Stimulated activated CD4-positive, alpha-beta T cell treated with anti-CD3 and anti-CD28 coated beads, Interleukin-2, amount 100 ng/mL, for 48 hours (primary cell): ENCODE measurements around the gene OTUD5.

ENCODE experiments used
- DNase-seq, 2 donors: peaks; one replicate each; pipeline ENCODE4 v3.0.0-alpha.2; 2020

The OTUD5 gene

DNA sequence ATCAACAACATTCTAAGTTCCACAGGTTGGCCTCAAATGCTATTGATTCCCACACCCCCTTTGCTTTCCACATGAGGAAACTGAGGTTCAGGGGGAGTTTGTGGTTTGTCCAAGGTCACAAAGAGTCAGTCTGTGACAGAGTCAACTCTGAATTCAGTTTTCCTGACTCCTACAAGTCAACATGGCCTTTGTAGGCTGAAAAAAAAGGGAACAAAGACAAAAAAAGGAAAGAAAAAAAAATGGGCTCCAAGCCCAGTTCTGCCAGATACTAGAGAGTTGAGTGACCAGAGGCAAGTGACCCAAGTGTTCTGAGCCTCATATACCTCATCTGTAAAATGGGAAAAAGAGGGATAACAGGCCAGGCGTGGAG is 22.1 kb downstream of the OTUD5 start:
- DNase-seq, result no peak

DNA sequence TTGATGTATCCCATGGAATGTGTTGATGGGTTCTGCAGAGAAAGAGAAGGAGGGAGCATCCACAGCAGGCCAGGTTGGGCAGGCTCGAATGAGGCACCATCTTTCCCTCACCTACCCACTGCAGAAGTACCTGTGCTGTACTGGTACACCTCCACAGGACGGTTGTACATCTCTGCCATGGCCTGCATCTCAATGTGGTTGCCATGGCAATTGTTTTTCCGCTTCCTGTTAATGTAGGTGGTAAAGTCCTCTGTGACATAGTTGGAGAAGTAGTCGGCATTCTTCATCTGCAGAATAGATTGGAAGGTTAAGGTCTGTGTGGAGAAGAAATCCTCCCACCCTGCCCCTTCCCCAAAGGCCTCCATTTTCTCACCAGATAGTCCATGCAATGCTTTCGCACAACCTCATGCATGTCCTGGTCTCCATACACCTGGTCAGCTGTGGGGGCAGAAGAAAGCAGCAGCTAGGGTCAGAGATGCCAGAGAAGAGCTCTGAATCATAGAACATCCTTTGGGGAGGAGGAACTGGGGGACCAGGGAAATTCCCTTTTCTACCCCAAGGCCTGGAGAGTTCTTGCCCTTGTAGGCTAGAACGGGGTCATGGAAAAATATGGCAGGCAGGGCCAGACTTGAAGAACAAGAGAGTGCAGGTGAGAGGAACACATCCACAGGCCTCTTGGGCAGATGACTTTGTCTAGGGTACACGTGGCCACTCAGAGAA is 22.7 kb downstream of the OTUD5 start:
- DNase-seq, result no peak

DNA sequence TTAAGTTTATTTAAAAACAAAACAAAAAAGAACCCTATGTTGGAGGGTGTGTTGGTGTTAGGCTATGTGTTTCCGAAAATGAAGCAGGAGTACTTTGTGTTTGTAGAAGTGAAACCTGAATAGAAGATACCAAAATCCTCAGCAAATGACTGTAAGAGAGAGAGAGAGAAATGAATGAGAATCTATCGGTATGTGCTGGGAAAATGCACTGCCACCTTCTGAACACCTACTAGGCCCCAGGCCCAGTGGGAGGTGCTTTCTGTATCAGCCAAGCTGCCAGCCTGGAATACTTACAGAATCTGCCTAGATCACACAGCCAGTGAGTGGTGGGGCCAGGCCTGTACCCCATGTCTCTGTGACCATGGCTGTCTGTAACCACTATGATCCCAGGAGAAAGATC is 23.6 kb downstream of the OTUD5 start:
- no peak for DNase-seq

DNA sequence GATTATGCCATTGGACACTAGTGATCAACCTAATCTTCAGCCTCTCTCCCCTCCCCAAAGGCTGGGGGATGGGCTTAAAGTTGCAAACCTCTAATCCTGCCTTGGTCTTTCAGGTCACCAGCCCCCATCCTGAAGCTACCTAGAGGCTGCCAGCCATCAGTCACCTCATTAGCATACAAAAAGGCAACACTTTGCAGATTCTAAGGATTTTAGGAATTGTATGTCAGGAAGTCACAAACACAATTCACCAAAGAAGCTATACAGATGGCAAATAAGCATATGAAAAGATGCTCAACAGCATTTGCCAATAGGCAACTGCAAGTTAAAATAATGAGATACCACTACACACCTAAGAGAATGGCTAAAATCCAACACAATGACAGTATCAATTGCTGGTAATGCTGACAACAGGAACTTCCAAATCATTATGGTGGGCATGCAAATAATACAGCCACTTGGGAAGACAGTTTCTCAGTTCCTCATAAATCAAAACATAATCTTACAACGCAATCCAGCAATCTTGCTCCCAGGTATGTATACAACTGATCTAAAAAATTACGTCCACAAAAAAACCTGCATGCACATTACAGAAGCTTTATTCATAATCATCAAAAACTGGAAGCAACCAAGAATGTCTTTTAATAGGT is 29.5 kb downstream of the OTUD5 start:
- no peak for DNase-seq

DNA sequence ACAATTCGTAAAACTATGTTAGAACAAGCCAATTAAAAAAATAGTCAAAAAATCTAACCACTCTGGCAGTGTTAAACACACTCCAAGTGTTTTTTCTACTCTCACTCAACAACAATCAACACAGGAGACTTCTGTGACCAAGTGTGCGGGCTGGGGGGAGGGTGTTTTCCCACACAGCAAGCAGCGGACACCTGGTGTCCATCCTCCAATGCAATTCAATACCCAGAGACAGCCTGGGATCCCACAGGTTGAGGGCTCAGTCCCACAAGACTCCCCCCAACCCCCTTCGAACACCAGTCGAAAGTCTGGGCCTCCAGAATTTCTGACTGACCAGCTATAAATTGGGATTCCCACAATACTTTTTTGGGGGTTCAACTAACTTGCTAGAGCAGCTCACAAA is 30.3 kb downstream of the OTUD5 start:
- no peak for DNase-seq

DNA sequence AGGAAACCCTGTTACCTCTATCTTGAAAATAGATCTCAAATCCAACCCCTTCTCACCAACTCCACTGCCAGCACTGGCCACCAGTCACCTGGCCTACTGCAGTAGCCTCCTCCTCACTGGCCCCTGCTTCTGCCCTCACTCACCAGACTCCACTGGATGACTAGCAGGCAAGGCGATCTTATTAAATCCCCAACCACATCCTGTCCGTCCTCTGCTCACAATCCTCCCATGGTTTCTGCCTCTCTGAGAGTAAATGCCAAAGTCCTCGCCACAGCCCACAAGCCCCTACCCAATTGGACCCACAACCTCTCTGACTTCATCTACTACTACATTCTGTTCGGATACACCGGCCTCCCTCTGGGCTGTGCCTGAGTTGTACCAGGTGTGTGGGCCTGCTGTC is 33.1 kb downstream of the OTUD5 start:
- DNase-seq, result no peak

DNA sequence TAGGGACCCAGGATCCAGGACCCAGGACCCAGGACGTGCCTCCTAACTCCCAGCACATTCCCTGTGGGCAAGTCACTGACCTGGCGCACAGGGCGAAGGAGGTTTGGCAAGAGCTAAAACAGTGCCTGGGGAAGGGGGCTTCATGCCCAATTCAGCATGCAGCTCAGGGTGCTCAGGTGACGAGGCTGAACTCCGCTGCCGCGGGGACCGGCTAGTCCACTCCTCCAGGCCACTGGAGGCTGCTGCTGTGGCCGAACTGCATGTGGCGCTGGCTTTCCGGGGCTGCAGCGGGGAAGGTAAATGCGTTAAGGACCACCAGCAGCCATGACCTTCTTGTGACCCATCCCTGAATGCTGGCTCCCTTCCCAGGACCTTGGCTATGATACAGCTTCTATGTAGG is 33.6 kb downstream of the OTUD5 start:
- no peak for DNase-seq

DNA sequence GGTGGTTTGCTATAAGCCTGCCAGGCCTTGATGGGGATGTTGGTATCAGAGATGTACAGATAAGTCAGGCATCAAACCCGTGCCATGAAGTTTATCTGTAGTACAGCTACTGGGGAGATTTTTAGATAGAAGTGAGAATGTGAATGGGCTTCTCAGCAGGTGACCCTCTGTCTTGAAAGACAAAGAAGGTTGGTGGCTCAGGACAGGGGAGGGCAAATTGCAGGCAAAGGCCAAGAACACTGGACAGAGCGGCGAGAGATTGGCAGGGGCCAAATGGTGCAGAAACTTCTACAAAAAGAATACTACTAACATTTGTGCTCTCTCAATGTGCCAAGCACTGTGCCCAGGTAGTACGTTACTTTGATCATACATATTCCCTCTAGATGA is 36.7 kb downstream of the OTUD5 start:
- no peak for DNase-seq

DNA sequence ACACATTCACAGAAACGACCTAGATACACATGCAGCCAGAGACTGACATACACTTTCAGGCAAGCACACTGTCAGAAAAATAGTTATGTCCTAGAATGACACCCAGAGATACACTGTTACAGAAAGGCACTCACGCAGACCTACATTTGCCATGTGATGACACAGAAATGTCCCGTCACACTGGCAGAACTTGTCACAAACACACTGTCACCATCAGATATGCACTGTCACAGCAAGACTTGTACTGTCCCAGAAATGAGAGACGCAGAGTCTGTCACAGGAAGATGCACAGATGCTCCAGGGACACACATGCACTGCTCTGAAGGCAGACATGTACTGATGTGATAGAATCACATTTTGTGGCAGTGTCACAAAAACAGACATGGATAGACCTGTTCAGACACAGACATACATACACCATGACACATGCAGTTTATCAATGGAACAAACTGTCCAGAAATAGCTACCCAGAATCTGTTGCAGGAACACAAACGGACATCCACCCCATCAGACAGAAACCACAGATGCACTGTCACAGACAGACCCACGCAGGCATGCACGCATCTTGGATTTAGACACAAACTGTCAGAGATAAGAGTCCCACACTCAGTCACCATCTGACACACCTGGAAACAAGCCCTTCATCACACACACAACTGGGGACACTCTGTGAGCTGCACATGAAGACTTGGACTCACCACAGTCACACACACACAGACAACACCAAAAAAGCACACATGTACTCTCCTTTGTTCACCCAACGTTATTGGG is 37.3 kb downstream of the OTUD5 start:
- DNase-seq, result no peak

DNA sequence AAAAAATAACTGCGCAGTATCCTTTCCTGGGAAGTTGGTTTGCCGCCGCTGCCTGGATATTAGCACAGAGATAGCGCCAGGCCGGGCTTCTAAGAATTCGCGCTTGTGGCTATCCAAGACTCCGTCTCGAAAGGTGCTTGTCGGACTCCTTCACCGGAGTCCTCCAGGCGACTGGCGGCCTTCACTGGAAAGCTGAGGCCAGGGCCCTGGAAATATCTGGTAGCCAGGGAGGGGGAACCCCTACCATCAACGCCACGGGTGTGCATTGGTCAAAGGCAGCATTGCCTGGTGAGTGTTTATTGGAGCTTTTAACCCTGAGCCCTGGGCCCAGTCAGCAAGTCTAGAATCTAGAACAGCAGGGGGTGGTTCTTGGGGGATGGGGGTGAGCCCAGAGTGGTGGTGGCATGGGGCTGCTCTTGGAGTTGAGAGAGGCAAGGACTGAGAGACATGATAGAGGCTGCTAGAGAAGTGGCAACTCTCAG is 38.0 kb downstream of the OTUD5 start:
- no peak for DNase-seq

DNA sequence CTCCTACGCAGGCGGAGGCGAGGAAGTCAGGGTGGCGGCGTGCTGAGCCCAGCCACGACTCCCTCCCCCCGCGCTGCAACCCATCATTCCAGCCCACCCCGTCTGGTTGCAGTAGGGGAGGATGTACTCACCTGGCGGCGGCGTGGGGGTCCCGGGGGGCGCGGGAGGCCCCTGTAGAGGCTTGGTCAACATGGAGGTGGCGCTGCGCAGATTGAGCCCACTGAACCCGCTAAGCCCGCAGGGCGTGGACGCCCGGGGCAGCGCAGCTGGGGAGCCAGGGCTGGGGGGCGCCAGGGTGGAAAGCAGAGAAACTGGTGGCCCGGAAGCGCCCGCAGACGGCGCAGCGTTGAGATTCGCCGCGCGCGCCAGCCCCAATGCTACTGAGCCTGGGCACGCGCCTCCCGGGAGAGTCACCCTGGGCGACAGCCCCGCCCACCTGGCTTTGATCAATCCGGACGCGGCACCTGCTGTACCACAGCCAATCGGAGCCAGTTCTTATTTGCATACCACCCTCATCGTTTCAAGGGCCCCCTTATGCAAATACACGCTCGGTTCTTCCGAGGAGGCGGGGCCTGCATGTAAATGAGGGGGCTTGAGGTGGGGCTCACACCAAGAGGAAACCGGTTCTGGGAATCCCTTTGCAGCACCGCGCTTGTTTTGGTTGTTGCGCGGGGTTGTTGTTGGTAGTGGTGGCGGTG is 38.6 kb downstream of the OTUD5 start, which contains the start of gene PIM2:
TSS of gene PIM2 (minus strand) at position 382 of the 698 bp plus-strand sequence. CDS start at position 192, 190 bp downstream.
- peak; percentile 76 to 79 for DNase-seq

DNA sequence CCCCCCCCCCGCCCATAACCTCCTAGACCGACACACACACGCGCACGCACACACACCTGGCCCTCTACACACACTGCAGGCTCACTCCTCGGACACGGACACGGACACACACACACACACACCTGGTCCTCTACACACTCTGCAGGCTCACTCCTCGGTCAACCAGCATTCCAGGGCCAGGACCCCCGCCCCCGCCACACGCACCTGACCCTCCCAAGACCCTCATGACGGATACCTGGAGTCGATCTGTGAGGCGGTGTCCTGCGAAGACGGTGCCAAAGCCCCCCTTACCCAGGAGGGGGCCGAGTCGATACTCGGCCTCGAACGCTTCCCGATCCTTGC is 39.1 kb downstream of the OTUD5 start:
- DNase-seq, result no peak

DNA sequence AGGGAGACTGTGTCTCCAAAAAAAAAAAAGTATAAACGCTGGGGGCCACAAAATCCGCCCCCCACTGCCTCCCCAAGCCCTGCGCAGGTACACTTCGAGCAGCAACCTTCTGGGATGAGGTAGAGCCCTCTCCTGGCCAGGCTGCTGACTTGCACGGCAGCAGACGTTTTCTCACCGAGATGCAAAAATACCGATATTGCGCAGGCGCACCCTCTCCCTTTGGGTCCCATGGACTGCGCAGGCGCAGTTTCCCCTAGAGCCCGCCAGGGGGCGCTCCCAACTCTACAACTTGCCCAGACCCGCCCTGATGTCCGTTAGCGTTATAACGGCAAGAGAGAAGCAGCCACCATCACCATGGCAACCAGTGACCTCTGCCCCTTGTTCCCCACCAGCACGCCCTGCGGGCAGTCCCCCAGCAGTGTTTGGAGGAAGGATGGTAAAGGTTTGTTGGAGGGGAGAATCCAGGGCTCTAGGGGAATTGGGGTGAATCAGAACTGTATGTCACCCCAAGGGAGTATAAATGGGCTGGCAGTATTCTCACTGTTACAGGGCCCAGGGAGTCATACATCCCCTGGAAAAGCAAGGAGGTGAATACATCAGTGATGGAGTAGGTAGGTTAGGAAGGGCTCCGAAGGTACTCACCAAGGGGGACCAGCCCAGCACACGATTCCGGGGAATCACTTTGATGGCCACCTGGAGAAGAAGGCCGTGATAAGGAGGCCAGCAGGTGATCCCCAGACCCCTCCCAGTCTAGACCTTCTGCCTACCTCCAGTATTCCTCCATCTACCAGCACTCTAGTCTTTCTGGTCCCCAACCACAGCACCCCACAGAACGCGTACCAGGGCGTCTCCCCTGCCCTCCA is 40.0 kb downstream of the OTUD5 start:
- peak; percentile 75 to 83 for DNase-seq

DNA sequence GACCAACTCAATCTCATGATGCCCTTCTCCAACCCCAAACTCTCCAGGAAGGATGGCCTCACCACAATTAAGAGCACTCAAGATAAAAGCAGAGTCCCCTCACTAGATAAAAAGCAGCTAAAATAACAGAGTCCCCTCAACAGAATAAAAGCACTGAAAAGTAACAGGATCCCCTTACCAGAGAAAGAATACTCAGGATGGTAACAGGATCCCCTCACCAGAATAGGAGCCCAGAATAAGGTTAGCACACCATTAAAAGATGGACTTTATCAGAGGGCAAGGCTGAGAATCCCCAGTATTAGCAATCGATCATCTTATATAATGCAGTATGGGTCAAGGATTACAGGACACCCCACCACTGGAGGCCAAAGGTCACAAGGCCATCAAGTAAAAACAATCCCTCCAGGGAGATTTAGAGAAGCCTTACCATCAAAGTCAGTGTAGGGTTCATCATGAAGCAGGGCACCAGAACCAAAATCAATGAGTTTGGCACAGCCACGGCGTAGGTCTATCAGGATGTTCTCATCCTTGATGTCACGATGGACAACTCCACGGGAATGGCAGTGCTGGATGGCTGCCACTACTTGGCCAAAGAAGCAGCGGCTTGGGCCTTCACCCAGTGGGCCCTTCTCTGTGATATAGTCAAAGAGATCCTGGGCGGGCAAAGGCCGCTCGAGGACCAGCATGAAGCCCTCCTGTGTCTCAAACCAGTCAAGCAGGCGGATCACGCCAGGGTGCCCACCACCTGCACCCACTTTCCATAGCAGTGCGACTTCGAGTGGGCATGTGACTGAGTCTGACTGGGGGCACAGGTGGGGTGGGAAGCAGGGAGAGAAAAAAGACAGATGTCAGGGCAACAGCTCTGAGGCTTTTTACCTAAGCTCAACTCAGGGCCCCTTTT is 42.6 kb downstream of the OTUD5 start:
- no peak for DNase-seq

DNA sequence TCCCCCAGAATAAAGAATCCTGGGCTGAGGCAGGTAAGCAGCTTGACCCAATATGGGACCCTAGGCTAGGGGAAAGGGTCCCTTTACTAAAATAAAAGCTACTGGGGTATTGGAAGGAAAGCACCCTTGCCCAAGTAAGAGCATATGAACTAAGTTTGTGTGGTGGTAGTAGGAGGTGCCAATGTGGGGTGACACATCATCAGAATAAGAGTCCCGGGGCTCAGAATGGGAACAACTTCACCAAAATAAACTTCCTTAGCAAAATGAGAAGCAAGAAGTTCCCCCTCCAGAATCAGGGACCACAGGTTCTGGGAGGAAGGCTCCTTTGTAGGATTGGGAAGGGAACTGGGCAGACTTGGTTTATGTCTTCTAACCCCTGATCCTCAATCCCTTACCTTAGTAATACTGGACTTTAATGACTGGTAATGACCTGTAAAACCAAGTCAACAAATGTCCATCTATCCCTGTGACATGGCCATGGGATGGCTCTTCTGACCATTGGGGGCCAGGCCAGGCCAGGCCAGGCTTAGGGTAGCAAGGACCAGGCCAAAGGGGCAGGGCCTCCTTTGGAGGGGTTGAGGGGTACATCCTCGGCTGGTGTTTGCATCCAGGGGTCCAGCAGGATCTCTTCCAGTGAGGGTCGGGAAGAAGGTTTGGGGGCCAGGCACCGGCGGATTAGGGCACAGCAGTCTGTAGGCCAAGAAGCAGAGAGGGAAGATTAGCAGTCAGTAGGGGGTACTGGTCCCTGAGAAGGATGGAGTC is 43.6 kb downstream of the OTUD5 start:
- DNase-seq, result no peak

DNA sequence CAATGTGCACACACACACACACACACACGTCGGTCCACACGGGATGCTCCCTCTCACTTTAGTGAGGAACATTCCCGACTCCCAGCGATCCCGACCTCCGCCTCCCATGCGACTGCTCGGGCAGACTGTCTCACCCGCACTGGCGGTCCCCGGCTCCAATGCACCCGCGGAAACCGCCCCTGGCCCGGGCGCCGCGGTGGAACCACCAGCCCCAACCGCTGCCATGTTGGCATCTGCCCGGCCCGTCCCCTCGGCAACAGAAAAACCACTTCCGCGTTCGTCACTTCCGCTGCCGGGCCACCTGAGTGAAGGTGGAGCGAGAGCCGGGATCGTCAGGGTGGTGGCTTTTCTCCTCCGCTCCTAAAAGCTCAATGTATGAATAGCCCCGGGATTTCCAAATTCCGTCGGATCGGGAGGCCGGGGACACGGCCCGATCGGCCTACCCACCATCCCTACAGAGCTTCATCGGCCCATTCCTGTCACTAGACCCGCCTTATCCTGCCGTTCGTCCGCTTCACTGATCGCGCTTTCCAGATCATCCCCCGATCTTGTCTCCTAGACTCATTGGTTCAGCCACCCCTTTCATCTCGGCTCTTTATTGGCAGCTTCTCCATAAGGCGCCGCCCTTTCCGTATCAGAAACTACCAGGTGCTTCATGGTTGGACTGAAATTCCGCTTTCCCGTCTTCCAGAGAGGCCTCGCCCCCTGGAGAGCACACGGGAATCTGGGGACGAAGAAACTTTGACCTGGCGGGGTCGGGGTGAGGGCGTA is 45.8 kb downstream of the OTUD5 start, which contains the start of gene SLC35A2:
TSS of gene SLC35A2 (minus strand) at position 235 of the 771 bp plus-strand sequence. CDS start at position 225, 10 bp downstream.
- peak; percentile 81 to 82 for DNase-seq

DNA sequence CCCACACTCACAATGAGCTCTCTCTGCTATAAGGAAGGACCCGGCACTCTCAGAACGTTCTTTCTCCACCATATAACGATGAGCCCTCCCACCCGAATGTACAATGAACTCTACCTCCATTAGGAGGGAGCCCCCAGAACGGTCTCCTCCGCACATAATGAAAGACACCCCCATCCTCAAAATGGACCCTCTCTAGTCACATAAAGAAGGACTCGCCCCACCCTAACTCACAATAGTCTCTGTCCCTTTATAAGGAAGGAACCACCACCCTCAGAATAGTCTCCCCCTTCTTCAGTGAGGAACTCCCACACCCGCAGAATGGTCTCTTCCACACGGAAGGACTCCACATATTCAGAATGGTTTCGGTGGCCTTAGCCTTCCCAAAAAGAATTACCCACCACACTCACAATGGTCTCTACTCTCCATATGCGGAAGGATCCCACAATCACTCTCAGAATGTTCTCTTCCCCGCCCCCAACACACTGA is 46.4 kb downstream of the OTUD5 start:
- DNase-seq, result no peak

DNA sequence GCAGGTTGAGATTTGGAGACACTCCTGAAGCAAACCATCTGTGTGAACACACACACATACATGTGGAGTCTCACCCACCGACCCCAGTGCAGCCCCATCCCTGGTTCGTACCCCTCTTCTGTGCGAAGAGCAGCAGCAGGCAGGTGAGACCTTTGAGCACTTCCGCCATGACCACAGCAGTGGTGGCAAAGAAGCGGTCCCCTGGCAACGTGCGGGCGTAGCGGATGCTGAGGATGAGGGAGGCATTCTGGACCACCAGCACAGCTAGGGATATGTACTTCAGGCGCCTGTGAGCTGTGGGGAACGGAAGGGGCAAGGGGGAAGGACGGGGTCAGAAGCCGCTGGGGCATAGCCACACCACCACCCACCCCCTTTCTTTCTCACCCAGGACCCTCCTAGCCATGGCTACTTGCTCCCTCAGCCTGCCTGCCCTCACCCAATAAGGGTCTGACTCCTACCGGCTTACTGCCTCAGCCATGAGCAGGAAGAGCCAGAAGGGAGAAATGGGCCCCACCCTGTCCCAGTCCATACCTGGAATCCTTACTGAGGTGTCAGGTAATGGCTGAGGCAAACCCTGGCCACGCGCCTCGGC is 47.6 kb downstream of the OTUD5 start:
- no peak for DNase-seq

DNA sequence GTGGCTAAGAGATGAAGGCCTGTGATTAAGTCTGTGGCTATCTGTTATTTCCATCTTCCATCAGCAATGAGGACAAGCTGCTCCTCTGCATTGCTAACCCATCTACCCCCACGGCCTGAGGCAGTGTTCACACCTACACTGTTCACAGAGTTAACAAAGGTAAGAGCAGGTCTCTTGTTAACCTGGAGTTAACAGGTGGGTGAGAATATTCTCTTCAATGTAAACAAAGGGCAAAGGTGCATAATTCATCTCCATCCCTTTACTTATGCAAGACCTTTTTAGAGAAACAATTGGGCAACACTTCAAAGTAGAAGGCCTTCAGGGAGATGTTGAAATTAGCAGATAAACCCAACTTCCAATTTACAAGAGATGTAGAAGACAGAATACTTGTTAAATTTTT is 48.8 kb downstream of the OTUD5 start:
- no peak for DNase-seq
